ENCODE results near the gene PROSER3.
"Not testable (repeated sequence)": the region's sequence is repeated elsewhere in the genome, so short reads cannot be mapped to it uniquely, and the experiment has no call there.

PROSER3 gene

GRCh38 chr19:35722897-35723296, 35.1 kb upstream of the PROSER3 start:
- DNase-seq (ENCODE audit: low read depth), result no peak

DNA sequence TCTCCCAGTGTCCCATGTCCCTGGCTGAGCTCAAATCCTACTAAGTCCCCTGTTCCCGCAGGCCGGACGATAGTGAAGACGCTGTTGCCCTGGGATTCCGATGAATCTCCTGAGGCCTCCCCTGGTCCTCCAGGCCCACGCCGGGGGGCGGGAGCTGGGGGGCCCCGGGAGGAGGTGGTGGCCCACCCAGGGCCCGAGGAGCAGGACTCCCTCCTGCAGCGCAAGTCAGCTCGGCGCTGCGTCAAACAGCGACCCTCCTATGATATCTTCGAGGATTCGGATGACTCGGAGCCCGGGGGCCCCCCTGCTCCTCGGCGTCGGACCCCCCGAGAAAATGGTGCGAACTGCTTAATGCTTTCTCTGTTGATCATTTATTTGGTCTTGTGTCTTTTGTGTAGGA, 34.3 kb upstream of the PROSER3 start:
- no peak for DNase-seq (ENCODE audit: low read depth)

DNA sequence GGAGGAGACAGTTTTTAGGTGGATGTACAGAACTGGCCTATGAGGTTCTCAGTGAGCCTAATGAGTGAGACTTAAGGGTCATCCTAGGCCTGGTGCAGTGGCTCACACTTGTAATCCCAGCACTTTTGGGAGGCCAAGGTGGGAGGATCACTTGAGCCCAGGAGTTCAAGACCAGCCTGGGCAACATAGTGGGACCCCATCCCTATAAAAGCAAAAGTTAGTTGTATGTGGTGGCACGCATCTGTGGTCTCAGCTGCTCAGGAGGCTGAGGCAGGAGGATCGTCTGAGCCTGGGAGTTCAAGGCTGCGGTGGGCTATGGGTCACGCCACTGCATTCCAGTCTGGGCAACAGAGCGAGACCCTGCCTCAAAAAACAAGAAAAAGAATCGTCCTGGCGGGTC, 33.8 kb upstream of the PROSER3 start:
- DNase-seq (ENCODE audit: low read depth), result not testable (repeated sequence)

DNA sequence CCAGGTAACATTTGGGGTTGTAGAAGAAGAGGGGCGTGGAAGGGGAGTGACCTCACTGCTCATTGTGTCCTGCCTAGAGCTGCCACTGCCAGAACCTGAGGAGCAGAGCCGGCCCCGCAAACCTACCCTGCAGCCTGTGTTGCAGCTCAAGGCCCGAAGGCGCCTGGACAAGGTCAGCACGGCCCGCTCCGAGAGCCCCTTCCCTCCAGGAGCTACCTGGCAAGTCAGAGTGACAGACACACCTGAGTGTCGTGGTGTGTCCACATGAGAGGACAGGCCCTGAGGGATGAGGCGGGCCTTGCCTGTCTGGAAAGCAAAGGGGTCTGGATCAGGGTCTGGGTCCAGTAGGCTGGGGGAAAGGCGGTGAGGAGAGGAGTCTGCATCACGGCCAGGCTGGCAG, 33.4 kb upstream of the PROSER3 start:
- DNase-seq (ENCODE audit: low read depth), result no peak

DNA sequence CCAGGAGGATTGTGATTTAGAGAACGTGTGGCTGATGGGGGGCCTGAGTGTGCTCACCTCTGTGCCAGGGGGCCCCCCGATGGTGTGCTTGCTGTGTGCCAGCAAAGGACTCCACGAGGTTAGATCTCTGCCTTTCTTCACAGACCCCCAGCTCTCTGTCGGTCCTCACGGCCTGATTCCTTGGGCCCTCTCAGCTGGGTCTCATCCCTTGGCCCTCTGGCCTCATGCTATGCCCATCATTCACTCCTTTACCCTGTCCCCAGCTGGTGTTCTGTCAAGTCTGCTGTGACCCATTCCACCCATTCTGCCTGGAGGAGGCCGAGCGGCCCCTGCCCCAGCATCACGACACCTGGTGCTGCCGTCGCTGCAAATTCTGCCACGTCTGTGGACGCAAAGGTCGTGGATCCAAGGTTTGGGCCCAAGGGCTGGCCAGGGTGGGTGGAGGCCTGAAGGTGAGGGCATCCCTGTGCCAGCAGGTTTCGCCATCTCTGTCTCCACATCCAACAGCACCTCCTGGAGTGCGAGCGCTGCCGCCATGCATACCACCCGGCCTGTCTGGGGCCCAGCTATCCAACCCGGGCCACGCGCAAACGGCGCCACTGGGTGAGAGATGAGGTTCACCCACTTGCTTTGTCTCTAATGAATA, 32.6 kb upstream of the PROSER3 start:
- DNase-seq (ENCODE audit: low read depth), result no peak

DNA sequence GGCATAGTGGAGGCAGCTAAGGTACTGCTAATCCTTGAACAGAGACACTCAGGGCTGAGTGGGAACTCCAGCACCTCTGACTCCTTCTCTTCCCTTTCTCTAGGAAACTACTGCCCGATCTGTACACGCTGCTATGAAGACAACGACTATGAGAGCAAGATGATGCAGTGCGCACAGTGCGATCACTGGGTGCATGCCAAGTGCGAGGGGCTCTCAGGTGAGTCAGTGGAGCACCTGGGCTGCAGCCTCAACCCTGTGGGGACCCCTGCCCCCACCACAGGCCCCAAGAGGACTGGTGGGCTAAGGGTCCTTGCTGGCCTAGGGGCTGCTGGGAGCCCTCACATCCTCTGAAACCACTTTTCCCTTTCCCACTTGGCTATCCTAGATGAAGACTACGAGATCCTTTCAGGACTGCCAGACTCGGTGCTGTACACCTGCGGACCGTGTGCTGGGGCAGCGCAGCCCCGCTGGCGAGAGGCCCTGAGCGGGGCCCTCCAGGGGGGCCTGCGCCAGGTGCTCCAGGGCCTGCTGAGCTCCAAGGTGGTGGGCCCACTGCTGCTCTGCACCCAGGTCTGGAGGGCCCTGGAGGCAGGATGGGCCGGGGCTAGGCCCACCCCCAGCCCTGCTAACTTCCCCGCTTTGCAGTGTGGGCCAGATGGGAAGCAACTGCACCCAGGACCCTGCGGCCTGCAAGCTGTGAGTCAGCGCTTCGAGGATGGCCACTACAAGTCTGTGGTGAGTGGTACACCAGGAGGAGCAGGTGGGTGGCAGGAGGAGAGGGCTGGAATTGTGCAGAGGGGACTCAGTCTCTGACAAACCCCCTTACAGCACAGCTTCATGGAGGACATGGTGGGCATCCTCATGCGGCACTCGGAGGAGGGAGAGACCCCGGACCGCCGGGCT, 30.7 kb upstream of the PROSER3 start:
- DNase-seq (ENCODE audit: low read depth), result no peak

DNA sequence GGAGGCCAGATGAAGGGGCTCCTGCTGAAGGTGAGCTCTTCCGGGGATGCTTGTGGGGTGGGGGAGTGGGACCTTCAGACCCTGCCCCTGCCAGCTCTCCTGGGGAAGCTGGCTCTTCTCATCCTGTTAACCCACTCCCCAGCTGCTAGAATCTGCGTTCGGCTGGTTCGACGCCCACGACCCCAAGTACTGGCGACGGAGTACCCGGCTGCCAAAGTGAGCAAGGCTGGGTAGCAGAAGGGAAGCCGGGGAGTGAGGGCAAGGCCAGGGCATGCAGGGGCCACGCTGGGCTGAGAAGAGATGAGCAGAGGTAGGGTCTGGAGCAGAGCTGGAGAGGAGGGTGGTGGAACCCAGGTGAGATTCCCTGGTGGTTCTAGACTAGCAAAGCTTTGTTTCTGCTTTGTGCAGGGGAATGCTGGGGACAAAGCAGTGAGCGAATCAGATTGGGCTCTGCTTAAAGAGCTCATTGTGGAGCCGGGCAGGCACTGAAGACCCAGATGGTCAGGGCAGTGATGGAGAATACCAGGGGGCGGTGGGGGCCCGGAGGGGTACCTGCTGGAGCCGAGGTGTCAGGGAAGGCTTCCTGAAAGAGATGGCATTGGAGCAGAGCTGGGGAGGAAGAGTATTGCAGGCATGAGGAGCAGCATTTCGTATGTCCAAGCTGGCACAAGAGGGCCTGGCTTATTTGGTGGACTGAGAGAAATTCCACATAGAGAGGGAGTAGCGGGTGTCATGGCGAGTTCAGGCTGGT, 29.8 kb upstream of the PROSER3 start:
- no peak for DNase-seq (ENCODE audit: low read depth)

GRCh38 chr19:35729021-35729420, 29.0 kb upstream of the PROSER3 start:
- DNase-seq (ENCODE audit: low read depth), result no peak

GRCh38 chr19:35729763-35730162, 28.2 kb upstream of the PROSER3 start:
- no peak for DNase-seq (ENCODE audit: low read depth)

- DNase-seq (ENCODE audit: low read depth), result no peak
Measured at GRCh38 chr19:35730326-35730725, 27.6 kb upstream of the PROSER3 start.

- DNase-seq (ENCODE audit: low read depth), result no peak
Measured at GRCh38 chr19:35731353-35731752, 26.6 kb upstream of the PROSER3 start.

DNA sequence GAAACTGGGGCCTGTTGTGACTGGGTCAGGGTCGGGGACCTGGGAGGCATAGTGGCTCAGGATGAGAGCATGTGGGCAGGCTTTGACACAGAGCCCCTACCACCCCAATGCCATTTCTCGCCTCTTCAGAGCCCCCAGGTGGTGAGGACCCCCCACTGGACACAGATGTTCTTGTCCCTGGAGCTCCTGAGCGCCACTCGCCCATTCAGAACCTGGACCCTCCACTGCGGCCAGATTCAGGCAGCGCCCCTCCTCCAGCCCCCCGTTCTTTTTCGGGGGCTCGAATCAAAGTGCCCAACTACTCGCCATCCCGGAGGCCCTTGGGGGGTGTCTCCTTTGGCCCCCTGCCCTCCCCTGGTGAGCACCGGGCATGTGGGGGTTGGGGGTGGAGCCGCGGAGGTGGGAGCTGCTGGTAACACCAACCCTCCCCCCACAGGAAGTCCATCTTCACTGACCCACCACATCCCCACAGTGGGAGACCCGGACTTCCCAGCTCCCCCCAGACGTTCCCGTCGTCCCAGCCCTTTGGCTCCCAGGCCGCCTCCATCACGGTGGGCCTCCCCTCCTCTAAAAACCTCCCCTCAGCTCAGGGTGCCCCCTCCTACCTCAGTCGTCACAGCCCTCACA, 26.1 kb upstream of the PROSER3 start:
- no peak for DNase-seq (ENCODE audit: low read depth)

- DNase-seq (ENCODE audit: low read depth), result no peak
Measured at GRCh38 chr19:35732540-35733179, 25.3 kb upstream of the PROSER3 start.

DNA sequence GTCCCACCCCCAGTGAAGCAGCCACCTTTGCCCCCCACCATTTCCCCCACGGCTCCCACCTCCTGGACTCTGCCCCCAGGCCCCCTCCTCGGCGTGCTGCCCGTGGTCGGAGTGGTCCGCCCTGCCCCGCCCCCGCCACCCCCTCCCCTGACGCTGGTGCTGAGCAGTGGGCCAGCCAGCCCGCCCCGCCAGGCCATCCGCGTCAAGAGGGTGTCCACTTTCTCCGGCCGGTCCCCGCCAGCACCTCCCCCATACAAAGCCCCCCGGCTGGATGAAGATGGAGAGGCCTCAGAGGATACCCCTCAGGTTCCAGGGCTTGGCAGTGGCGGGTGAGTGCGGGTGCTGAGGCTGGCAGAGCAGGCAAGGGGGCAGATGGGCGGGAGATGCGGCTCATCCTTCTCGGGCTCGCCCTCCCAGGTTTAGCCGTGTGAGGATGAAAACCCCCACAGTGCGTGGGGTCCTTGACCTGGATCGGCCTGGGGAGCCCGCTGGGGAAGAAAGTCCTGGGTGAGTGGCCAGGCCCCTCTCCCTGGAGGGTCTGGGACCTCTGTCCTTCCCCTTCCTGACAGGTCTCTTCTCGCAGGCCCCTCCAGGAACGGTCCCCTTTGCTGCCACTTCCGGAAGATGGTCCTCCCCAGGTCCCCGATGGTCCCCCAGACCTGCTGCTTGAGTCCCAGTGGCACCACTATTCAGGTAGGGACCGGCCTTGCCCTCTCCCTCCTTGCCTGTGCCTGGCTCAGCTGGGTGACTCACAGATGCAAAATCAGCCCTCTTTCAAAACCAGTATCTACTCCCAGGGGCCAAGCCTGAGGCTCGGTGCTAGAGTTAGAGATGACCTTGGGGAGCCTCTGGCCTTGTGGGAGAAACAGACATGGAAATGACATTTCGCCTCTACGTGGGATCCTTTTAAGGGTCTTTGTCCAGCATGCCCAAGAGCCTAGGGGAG, 24.5 kb upstream of the PROSER3 start:
- DNase-seq (ENCODE audit: low read depth), result no peak

GRCh38 chr19:35734273-35734672, 23.7 kb upstream of the PROSER3 start:
- DNase-seq (ENCODE audit: low read depth), result no peak

GRCh38 chr19:35734889-35735288, 23.1 kb upstream of the PROSER3 start:
- DNase-seq (ENCODE audit: low read depth), result no peak

DNA sequence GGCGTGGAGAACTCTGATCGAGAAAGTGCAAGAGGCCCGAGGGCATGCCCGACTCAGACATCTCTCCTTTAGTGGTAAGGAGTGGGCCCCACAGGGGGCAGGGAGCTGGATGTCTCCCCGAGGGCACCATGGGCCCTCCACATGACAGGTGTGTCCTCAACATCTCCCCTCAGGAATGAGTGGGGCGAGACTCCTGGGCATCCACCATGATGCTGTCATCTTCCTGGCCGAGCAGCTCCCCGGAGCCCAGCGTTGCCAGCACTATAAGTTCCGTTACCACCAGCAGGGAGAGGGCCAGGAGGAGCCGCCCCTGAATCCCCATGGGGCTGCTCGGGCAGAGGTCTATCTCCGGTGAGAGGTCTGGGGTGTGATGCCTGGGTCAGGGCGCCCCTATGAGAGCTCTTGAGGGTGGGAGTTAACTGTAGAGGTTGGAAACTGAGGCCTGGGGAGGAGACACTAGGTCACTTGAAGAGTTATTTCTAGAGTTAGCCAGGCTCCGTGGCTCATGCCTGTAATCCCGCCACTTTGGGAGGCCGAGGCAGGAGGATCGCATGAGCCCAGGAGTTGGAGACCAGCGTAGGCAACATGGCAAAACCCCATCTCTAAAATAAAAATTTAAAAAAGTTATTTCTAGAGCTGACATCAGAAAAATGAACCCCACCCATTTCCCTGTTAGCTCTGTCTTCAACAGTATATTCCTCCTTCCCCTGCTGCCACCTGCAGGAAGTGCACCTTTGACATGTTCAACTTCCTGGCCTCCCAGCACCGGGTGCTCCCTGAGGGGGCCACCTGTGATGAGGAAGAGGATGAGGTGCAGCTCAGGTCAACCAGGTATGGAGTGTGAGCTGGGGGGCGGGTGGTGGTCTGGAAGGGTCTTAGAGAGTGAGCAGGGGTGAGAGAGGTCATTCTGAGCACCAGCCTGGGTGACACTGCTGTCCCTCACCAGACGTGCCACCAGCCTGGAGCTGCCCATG, 20.8 kb upstream of the PROSER3 start:
- no peak for DNase-seq (ENCODE audit: low read depth)

GRCh38 chr19:35738021-35738886, 19.7 kb upstream of the PROSER3 start:
- DNase-seq (ENCODE audit: low read depth), result no peak

DNA sequence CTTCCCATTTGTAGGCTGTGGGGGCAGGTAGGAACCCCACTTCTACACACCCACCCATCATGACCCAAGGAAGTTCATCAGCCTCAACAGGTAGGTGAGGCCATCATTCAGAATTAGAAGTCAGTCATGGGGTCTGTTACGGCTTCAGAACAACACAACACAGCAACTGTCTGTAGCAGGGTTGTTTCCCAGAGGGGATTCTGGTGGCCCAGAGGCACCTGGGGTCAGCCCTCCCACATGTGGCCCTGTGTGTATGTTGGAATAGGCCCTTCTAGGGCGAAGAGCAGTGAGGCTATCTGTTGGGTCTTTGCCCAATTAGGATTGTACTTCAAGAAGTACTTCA, 19.1 kb upstream of the PROSER3 start:
- DNase-seq (ENCODE audit: low read depth), result no peak
